Liver (tissue), 9 donors: ENCODE results near the gene HEATR5B. TPM values are rescaled to one million over a fixed set of nuclear protein-coding genes. Genes with fewer than 3 reads are reported as not detected.

ENCODE experiments used
- DNase-seq: peaks from one replicate; pipeline ENCODE4 v3.0.0-alpha.2; 2017; ENCODE audit warnings: low spot score
- H3K27ac ChIP-seq, 2 donors: one replicate each; pipeline ENCODE4 v1.7.0; 2013; ENCODE audit warnings: inconsistent platforms in 2 of 2, low read length in 2 of 2, control low read depth in 1 of 2, low read depth in 1 of 2, mild to moderate bottlenecking in 1 of 2
- H3K27me3 ChIP-seq, 4 donors: one replicate each; pipeline versions ENCODE4 v1.6.1 to v1.7.0; 2013; ENCODE audit warnings: low read length in 3 of 4, inconsistent platforms in 1 of 4, mild to moderate bottlenecking in 1 of 4, moderate library complexity in 1 of 4; ENCODE audit not compliant: control insufficient read depth in 4 of 4, insufficient read depth in 4 of 4
- H3K36me3 ChIP-seq, 4 donors: one replicate each; pipeline versions ENCODE4 v1.6.1 to v1.7.0; 2013; ENCODE audit warnings: low read length in 3 of 4, mild to moderate bottlenecking in 3 of 4, low read depth in 1 of 4, moderate library complexity in 1 of 4; ENCODE audit not compliant: control insufficient read depth in 4 of 4, insufficient read depth in 3 of 4
- H3K4me1 ChIP-seq, 4 donors: one replicate each; pipeline versions ENCODE4 v1.6.1 to v1.7.0; 2013; ENCODE audit warnings: low read length in 3 of 4, mild to moderate bottlenecking in 3 of 4, moderate library complexity in 1 of 4; ENCODE audit not compliant: control insufficient read depth in 4 of 4, insufficient read depth in 4 of 4
- H3K4me3 ChIP-seq, 3 donors: one replicate each; pipeline versions ENCODE4 v1.6.1 to v1.7.0; 2013; ENCODE audit warnings: low read length in 3 of 3, control low read depth in 1 of 3, low read depth in 1 of 3, mild to moderate bottlenecking in 1 of 3
- H3K9ac ChIP-seq, 2 donors: one replicate each; pipeline ENCODE4 v1.7.0; 2013; ENCODE audit warnings: low read length in 2 of 2, mild to moderate bottlenecking in 2 of 2, moderate library complexity in 2 of 2, control low read depth in 1 of 2, low read depth in 1 of 2
- H3K9me3 ChIP-seq, 4 donors: one replicate each; pipeline versions ENCODE4 v1.6.1 to v1.7.0; 2013; ENCODE audit warnings: low read length in 3 of 4; ENCODE audit not compliant: control insufficient read depth in 4 of 4
- EGR1 ChIP-seq, 2 donors: IDR thresholded peaks; 2 replicates each; pipeline ENCODE4 v1.6.1; 2016 to 2018; ENCODE audit warnings: antibody characterized with exemption in 2 of 2, low read depth in 2 of 2
- GABPA ChIP-seq, 2 donors: IDR thresholded peaks in 1 of 2; conservative IDR thresholded peaks in 1 of 2; 2 replicates each; pipeline ENCODE4 v1.6.1; 2016; ENCODE audit warnings: antibody characterized with exemption in 2 of 2, mild to moderate bottlenecking in 1 of 2, moderate library complexity in 1 of 2
- HNF4A ChIP-seq, 2 donors: conservative IDR thresholded peaks; 2 replicates each; pipeline ENCODE4 v1.6.1; 2016; ENCODE audit warnings: antibody characterized with exemption in 2 of 2, mild to moderate bottlenecking in 2 of 2
- HNF4G ChIP-seq: IDR thresholded peaks from 2 replicates; pipeline ENCODE4 v1.6.1; 2016; ENCODE audit warnings: antibody characterized with exemption
- JUND ChIP-seq, 2 donors: IDR thresholded peaks; 2 replicates each; pipeline ENCODE4 v1.6.1; 2016; ENCODE audit warnings: antibody characterized with exemption in 2 of 2
- NR2F2 ChIP-seq: IDR thresholded peaks from 2 replicates; pipeline ENCODE4 v1.6.1; 2016; ENCODE audit warnings: antibody characterized with exemption
- RXRA ChIP-seq, 2 donors: IDR thresholded peaks; 2 replicates each; pipeline ENCODE4 v1.6.1; 2017 to 2018; ENCODE audit warnings: antibody characterized with exemption in 2 of 2, mild to moderate bottlenecking in 1 of 2
- SP1 ChIP-seq: IDR thresholded peaks from 2 replicates; pipeline ENCODE4 v1.6.1; 2018; ENCODE audit warnings: antibody characterized with exemption, mild to moderate bottlenecking
- TAF1 ChIP-seq: conservative IDR thresholded peaks from 2 replicates; pipeline ENCODE4 v1.6.1; 2016; ENCODE audit warnings: antibody characterized with exemption, mild to moderate bottlenecking
- YY1 ChIP-seq: IDR thresholded peaks from 2 replicates; pipeline ENCODE4 v1.6.1; 2016; ENCODE audit warnings: antibody characterized with exemption, mild to moderate bottlenecking
- whole genome bisulfite sequencing: extraction: QIAGEN DNeasy Blood & Tissue Kit; methylation state at CpG from one replicate; pipeline ENCODE4 v1.1.7; 2013; 5-methylcytosine and 5-hydroxymethylcytosine counted together
- polyA plus RNA-seq, 2 donors: library from polyadenylated mRNA; stranded (reverse) in 1 of 2; unstranded in 1 of 2; fragments of 200-250 nt in 1 of 2; fragments of >200 nt in 1 of 2; fragmentation: Nextera tagmentation in 1 of 2; extraction: Ambion mirVana in 1 of 2; gene quantifications; one replicate each; pipeline versions ENCODE4 v1.2.1 to v1.2.3, GENCODE V29; 2013 to 2015
- total RNA-seq, 2 donors: library from RNA; depleted of rRNA; stranded (reverse); fragments of >200 nt; gene quantifications; one replicate each; pipeline ENCODE4 v1.2.3, GENCODE V29; 2014
- TF ChIP-seq, protein P1 (sequence below): IDR thresholded peaks from 2 replicates; pipeline ENCODE4 v1.6.1; 2016; ENCODE audit warnings: antibody characterized with exemption
- TF ChIP-seq, protein P2 (sequence below): IDR thresholded peaks from 2 replicates; pipeline ENCODE4 v1.6.1; 2016; ENCODE audit warnings: antibody characterized with exemption, mild to moderate bottlenecking
- TF ChIP-seq, protein P3 (sequence below): IDR thresholded peaks from 2 replicates; pipeline ENCODE4 v1.6.1; 2016; ENCODE audit warnings: antibody characterized with exemption
- TF ChIP-seq, protein P4 (sequence below): fragments of 150-350 bp; IDR thresholded peaks from 2 replicates; pipeline ENCODE4 v1.5.1; 2017; ENCODE audit warnings: improper control_type of control experiment, low read depth, low read length; ENCODE audit not compliant: missing input control
- donor health status: healthy.
- donor health status: healthy.
- donor health status: healthy.
- donor health status: healthy.
- donor health status: healthy.

HEATR5B gene
- total and polyA plus RNA-seq, 4 donors: 4.1 to 24.3 (median 11.6) TPM

DNA sequence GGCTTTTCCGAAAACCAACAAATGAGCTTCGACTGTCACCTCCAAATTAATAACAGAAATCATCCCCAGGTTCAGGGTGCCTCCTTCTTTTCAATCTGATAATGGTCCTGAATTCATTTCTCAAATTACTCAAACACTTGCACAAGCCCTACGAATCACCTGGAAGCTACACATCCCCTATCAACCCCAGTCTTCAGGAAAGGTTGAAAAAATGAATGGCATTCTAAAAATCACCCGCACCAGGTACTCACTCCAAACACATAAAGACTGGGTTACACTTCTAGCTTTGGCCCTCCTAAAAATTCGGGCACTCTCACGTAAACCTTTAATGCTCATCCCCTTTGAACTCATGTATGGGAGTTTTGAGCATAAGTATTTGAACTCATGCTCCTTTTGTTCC lies 48.7 kb upstream of the HEATR5B start:
- no peak for TF ChIP-seq JUND (IDR thresholded peaks at IDR 0.05)
- TF ChIP-seq GABPA (IDR thresholded peaks at IDR 0.05 in 1 of 2, conservative IDR thresholded peaks at IDR 0.05 in 1 of 2): no peak
- no peak for TF ChIP-seq NR2F2
- TF ChIP-seq, protein P1, sequence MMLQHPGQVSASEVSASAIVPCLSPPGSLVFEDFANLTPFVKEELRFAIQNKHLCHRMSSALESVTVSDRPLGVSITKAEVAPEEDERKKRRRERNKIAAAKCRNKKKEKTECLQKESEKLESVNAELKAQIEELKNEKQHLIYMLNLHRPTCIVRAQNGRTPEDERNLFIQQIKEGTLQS: no peak
- TF ChIP-seq YY1: no peak
- TF ChIP-seq, protein P2, sequence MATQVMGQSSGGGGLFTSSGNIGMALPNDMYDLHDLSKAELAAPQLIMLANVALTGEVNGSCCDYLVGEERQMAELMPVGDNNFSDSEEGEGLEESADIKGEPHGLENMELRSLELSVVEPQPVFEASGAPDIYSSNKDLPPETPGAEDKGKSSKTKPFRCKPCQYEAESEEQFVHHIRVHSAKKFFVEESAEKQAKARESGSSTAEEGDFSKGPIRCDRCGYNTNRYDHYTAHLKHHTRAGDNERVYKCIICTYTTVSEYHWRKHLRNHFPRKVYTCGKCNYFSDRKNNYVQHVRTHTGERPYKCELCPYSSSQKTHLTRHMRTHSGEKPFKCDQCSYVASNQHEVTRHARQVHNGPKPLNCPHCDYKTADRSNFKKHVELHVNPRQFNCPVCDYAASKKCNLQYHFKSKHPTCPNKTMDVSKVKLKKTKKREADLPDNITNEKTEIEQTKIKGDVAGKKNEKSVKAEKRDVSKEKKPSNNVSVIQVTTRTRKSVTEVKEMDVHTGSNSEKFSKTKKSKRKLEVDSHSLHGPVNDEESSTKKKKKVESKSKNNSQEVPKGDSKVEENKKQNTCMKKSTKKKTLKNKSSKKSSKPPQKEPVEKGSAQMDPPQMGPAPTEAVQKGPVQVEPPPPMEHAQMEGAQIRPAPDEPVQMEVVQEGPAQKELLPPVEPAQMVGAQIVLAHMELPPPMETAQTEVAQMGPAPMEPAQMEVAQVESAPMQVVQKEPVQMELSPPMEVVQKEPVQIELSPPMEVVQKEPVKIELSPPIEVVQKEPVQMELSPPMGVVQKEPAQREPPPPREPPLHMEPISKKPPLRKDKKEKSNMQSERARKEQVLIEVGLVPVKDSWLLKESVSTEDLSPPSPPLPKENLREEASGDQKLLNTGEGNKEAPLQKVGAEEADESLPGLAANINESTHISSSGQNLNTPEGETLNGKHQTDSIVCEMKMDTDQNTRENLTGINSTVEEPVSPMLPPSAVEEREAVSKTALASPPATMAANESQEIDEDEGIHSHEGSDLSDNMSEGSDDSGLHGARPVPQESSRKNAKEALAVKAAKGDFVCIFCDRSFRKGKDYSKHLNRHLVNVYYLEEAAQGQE: no peak
- TF ChIP-seq, protein P3, sequence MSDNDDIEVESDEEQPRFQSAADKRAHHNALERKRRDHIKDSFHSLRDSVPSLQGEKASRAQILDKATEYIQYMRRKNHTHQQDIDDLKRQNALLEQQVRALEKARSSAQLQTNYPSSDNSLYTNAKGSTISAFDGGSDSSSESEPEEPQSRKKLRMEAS: no peak
- no peak for TF ChIP-seq HNF4G
- TF ChIP-seq, protein P4, sequence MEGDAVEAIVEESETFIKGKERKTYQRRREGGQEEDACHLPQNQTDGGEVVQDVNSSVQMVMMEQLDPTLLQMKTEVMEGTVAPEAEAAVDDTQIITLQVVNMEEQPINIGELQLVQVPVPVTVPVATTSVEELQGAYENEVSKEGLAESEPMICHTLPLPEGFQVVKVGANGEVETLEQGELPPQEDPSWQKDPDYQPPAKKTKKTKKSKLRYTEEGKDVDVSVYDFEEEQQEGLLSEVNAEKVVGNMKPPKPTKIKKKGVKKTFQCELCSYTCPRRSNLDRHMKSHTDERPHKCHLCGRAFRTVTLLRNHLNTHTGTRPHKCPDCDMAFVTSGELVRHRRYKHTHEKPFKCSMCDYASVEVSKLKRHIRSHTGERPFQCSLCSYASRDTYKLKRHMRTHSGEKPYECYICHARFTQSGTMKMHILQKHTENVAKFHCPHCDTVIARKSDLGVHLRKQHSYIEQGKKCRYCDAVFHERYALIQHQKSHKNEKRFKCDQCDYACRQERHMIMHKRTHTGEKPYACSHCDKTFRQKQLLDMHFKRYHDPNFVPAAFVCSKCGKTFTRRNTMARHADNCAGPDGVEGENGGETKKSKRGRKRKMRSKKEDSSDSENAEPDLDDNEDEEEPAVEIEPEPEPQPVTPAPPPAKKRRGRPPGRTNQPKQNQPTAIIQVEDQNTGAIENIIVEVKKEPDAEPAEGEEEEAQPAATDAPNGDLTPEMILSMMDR: no peak
- no peak for TF ChIP-seq RXRA (IDR thresholded peaks at IDR 0.05)
- TF ChIP-seq TAF1: no peak
- no peak for DNase-seq
- Histone ChIP-seq H3K9me3 (no peaks in the 10 kb centered on the region), H3K27ac (no peak overlapping the region), H3K27me3 (no peaks in the 10 kb centered on the region), H3K9ac (no peak overlapping the region), H3K36me3 (peaks cover 17 to 80% (median 51%) of the 10 kb centered on the region in 4 donors), H3K4me3 (no peak overlapping the region), H3K4me1 (no peaks in the 10 kb centered on the region)
- 98% methylated on average over 6 of the region's 6 CpGs for WGBS

DNA sequence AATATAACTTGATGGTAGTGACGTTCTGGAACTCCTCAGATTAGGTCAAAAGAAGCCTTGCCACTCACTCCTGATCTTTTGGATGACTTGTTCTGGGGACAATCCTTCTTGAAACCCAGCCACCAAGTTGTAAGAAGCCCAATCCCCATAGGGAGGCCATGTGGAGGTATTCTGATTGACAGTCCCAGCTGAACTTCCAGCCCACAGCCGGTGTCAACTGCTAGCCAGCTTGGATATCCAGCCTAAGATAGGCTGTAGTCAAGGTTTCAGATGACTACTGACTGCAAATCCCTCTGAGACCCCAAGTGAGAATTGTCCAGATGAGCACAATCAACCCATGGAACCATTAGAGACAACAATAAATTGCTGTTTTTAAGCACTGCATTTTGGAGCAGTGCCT lies 41.2 kb upstream of the HEATR5B start:
- no peak for DNase-seq
- Histone ChIP-seq H3K36me3 (peaks cover 8 to 53% (median 29%) of the 10 kb centered on the region in 4 donors), H3K9me3 (no peaks in the 10 kb centered on the region), H3K9ac (no peak overlapping the region), H3K27ac (no peak overlapping the region), H3K27me3 (no peaks in the 10 kb centered on the region), H3K4me3 (no peak overlapping the region), H3K4me1 (no peaks in the 10 kb centered on the region)
- 97% methylated on average over 2 of the region's 2 CpGs for WGBS
- TF ChIP-seq GABPA (IDR thresholded peaks at IDR 0.05 in 1 of 2, conservative IDR thresholded peaks at IDR 0.05 in 1 of 2) (no peak), NR2F2 (no peak), RXRA (IDR thresholded peaks at IDR 0.05) (no peak), HNF4A (conservative IDR thresholded peaks at IDR 0.05) (no peak), TAF1 (no peak), EGR1 (IDR thresholded peaks at IDR 0.05; ENCODE audit: low read depth in 2 of 2) (no peak), SP1 (no peak)
- TF ChIP-seq, protein P2: no peak
- TF ChIP-seq, protein P1: no peak
- TF ChIP-seq, protein P3: no peak
